HL-60 (cell line): Measurements from ENCODE around the gene CCDC186.
A peak's percentile ranks its signal among the peaks of the same experiment; 100 is the strongest.

Experiments used
- POLR2AphosphoS5 ChIP-seq: IDR thresholded peaks from 2 replicates; pipeline ENCODE4 v1.6.1; 2012; ENCODE audit warnings: low read depth
- SPI1 ChIP-seq: IDR thresholded peaks from 2 replicates; pipeline ENCODE4 v1.6.1; 2012; ENCODE audit warnings: low read depth, mild to moderate bottlenecking, borderline replicate concordance
- TF ChIP-seq, protein P1 (sequence below): IDR thresholded peaks from one replicate; pipeline ENCODE4 v1.5.1; 2011; ENCODE audit warnings: low read length, control low read depth, inconsistent platforms; ENCODE audit not compliant: insufficient read depth
- TF ChIP-seq, protein P2 (sequence below): IDR thresholded peaks from 2 replicates; pipeline ENCODE4 v1.6.1; 2012; ENCODE audit warnings: low read depth; ENCODE audit not compliant: insufficient replicate concordance

DNA sequence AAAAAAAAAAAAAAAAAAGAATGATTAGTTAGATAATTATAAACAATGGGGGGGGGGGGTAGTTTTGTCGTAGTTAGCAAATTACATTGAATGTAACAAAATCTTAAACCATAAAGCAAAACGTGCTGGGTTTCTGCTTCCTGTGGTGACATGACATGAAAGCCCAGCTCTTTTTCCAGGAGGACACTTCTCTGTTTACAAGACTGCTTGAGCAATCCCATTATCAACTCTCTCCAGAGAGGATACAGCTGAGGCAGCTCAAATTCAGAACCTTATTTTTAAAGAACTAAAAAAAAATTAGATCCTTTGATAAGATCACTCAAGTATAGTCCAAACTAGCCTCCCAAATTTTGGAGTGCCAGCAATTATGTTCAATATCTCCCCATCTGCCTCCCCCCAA is 71.7 kb downstream of the CCDC186 start:
- TF ChIP-seq, protein P1, sequence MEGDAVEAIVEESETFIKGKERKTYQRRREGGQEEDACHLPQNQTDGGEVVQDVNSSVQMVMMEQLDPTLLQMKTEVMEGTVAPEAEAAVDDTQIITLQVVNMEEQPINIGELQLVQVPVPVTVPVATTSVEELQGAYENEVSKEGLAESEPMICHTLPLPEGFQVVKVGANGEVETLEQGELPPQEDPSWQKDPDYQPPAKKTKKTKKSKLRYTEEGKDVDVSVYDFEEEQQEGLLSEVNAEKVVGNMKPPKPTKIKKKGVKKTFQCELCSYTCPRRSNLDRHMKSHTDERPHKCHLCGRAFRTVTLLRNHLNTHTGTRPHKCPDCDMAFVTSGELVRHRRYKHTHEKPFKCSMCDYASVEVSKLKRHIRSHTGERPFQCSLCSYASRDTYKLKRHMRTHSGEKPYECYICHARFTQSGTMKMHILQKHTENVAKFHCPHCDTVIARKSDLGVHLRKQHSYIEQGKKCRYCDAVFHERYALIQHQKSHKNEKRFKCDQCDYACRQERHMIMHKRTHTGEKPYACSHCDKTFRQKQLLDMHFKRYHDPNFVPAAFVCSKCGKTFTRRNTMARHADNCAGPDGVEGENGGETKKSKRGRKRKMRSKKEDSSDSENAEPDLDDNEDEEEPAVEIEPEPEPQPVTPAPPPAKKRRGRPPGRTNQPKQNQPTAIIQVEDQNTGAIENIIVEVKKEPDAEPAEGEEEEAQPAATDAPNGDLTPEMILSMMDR: no peak
- TF ChIP-seq SPI1: peak; percentile 41; the same call in 1 of the 2 replicates
- no peak for TF ChIP-seq POLR2AphosphoS5
- TF ChIP-seq, protein P2, sequence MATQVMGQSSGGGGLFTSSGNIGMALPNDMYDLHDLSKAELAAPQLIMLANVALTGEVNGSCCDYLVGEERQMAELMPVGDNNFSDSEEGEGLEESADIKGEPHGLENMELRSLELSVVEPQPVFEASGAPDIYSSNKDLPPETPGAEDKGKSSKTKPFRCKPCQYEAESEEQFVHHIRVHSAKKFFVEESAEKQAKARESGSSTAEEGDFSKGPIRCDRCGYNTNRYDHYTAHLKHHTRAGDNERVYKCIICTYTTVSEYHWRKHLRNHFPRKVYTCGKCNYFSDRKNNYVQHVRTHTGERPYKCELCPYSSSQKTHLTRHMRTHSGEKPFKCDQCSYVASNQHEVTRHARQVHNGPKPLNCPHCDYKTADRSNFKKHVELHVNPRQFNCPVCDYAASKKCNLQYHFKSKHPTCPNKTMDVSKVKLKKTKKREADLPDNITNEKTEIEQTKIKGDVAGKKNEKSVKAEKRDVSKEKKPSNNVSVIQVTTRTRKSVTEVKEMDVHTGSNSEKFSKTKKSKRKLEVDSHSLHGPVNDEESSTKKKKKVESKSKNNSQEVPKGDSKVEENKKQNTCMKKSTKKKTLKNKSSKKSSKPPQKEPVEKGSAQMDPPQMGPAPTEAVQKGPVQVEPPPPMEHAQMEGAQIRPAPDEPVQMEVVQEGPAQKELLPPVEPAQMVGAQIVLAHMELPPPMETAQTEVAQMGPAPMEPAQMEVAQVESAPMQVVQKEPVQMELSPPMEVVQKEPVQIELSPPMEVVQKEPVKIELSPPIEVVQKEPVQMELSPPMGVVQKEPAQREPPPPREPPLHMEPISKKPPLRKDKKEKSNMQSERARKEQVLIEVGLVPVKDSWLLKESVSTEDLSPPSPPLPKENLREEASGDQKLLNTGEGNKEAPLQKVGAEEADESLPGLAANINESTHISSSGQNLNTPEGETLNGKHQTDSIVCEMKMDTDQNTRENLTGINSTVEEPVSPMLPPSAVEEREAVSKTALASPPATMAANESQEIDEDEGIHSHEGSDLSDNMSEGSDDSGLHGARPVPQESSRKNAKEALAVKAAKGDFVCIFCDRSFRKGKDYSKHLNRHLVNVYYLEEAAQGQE: no peak
